ENCODE results near the gene OSBPL3. TPM values are rescaled to one million over a fixed set of nuclear protein-coding genes. Genes with fewer than 3 reads are reported as not detected.

Gene OSBPL3
- total and polyA plus RNA-seq, 2 donors (not counting 3 experiments of a cell fraction or from before 2014, with no cell fraction given) = 7.5 to 27.1 TPM

DNA sequence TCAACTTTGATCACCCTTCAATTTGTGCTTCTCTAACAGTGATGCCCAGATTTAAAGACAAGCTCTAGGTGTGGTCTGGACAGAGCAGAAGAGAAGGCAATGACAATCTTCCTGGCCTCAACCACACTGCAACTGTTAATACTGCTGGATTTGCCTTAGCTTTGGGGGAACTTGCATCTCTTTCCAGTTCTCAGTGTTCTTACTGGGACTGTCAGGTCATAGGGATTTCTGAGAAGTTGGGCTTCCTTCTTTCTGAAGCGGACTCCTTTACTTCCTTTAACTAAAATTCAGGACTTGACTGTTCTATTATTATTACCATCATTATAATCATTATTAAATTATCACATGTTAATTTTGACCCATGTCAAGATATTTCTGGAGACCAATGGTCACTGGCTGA lies 80.8 kb downstream of the OSBPL3 start:
- Histone ChIP-seq H3K4me3 (replicated peaks in 1 of 3; ENCODE audit: insufficient read depth in 1 of 3, low read depth in 1 of 3, low read length in 3 of 3) (no peak overlapping the region), H3K27me3 (ENCODE audit: control insufficient read depth in 2 of 2, insufficient read depth in 2 of 2, low read length in 2 of 2) (no peaks in the 10 kb centered on the region), H3K79me2 (ENCODE audit: control insufficient read depth, insufficient read depth, low read length) (peaks cover 76% of the 10 kb centered on the region), H3K4me1 (ENCODE audit: control insufficient read depth, extremely low read depth, insufficient read depth, low read length) (no peaks in the 10 kb centered on the region), H2AFZ (ENCODE audit: low read depth, low read length) (no peak overlapping the region), H3K27ac (ENCODE audit: insufficient read depth, low read depth, low read length) (no peak overlapping the region), H3K9me3 (replicated peaks; ENCODE audit: control insufficient read depth, insufficient read depth, low read length) (no peaks in the 10 kb centered on the region), H3K9me1 (replicated peaks; ENCODE audit: control insufficient read depth, extremely low read depth, insufficient read depth, low read length) (no peaks in the 10 kb centered on the region), H4K20me1 (replicated peaks; ENCODE audit: control insufficient read depth, extremely low read depth, insufficient read depth, low read length) (no peaks in the 10 kb centered on the region), H3K36me3 (ENCODE audit: control insufficient read depth in 2 of 2, extremely low read depth in 1 of 2, insufficient read depth in 2 of 2, low read length in 2 of 2) (no peaks in the 10 kb centered on the region), H3K9ac (replicated peaks; ENCODE audit: extremely low read depth, insufficient read depth, low read length) (no peak overlapping the region), H3K4me2 (ENCODE audit: insufficient read depth, low read length) (no peak overlapping the region)
- FAIRE-seq (peak; percentile 46), DNase-seq (ENCODE audit: low read depth, low spot score) (no peak)
- intact Hi-C loops (cut with micrococcal nuclease) = no loop called here
- BruUV-seq (replicated peaks) = no TSS peak
- ChIA-PET CTCF (interaction anchor here (0.6 to 1.3 kb wide), 2 partner anchors 9 to 12 kb away, joined by 3 read pairs; no protein-coding TSS in a partner anchor), POLR2A (no interaction called here)
- no peak for TF ChIP-seq POLR2A (IDR thresholded peaks at IDR 0.05; ENCODE audit: low read depth, low read length)
- no peak for TF ChIP-seq FOS (IDR thresholded peaks at IDR 0.05; ENCODE audit: borderline replicate concordance, insufficient read depth, low read length)
- TF ChIP-seq, protein P1, sequence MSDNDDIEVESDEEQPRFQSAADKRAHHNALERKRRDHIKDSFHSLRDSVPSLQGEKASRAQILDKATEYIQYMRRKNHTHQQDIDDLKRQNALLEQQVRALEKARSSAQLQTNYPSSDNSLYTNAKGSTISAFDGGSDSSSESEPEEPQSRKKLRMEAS (IDR thresholded peaks at IDR 0.05; ENCODE audit: insufficient read depth, insufficient read length) = no peak
- TF ChIP-seq GATA2 (IDR thresholded peaks at IDR 0.05; ENCODE audit: insufficient read depth, insufficient read length, low read depth, low read length) = no peak
- no peak for TF ChIP-seq JUN (IDR thresholded peaks at IDR 0.05; ENCODE audit: borderline replicate concordance, insufficient read depth, insufficient read length, low read depth)
- TF ChIP-seq MYC (IDR thresholded peaks at IDR 0.05; ENCODE audit: low read depth, low read length) = no peak
- no peak for TF ChIP-seq POLR2AphosphoS5 (IDR thresholded peaks at IDR 0.05; ENCODE audit: insufficient read depth, low read depth, low read length)
- TF ChIP-seq, protein P2, sequence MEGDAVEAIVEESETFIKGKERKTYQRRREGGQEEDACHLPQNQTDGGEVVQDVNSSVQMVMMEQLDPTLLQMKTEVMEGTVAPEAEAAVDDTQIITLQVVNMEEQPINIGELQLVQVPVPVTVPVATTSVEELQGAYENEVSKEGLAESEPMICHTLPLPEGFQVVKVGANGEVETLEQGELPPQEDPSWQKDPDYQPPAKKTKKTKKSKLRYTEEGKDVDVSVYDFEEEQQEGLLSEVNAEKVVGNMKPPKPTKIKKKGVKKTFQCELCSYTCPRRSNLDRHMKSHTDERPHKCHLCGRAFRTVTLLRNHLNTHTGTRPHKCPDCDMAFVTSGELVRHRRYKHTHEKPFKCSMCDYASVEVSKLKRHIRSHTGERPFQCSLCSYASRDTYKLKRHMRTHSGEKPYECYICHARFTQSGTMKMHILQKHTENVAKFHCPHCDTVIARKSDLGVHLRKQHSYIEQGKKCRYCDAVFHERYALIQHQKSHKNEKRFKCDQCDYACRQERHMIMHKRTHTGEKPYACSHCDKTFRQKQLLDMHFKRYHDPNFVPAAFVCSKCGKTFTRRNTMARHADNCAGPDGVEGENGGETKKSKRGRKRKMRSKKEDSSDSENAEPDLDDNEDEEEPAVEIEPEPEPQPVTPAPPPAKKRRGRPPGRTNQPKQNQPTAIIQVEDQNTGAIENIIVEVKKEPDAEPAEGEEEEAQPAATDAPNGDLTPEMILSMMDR (IDR thresholded peaks at IDR 0.05; ENCODE audit: extremely low read depth in 1 of 2, insufficient read depth in 1 of 2, low read depth in 1 of 2, low read length in 2 of 2) = no peak
- TF ChIP-seq EZH2 (IDR thresholded peaks at IDR 0.05; ENCODE audit: borderline replicate concordance, low read depth, low read length, severe bottlenecking) = no peak
- dilution Hi-C loops (cut with MboI; ENCODE audit: extremely low pct_ligation_motif_present, low sequenced_read_pairs) = no loop called here

All from endothelial cell of umbilical vein (primary cell).